Activated CD4-positive, alpha-beta T cell treated with anti-CD3 and anti-CD28 coated beads, Interleukin-2, amount 10 ng/mL, durations not matched to agents 24 days and 14 days (primary cell): ENCODE results near the gene CHRNB4. TPM values are rescaled to one million over a fixed set of nuclear protein-coding genes. Genes with fewer than 3 reads are reported as not detected.
A peak's percentile ranks its signal among the peaks of the same experiment; 100 is the strongest.
"Not testable (repeated sequence)": the region's sequence is repeated elsewhere in the genome, so short reads cannot be mapped to it uniquely, and the experiment has no call there.

ENCODE experiments used
- DNase-seq: peaks from one replicate; pipeline ENCODE4 v3.0.0; 2022
- H3K27ac Mint-ChIP-seq: one replicate; pipeline ENCODE4 v1.8.0; 2022; ENCODE audit warnings: mild to moderate bottlenecking, mixed read lengths
- H3K27me3 Mint-ChIP-seq: one replicate; pipeline ENCODE4 v1.8.0; 2022; ENCODE audit warnings: mixed read lengths
- H3K36me3 Mint-ChIP-seq: one replicate; pipeline ENCODE4 v1.8.0; 2022; ENCODE audit warnings: low read depth, mild to moderate bottlenecking, mixed read lengths
- H3K4me1 Mint-ChIP-seq: one replicate; pipeline ENCODE4 v1.8.0; 2021; ENCODE audit warnings: mixed read lengths
- H3K4me3 Mint-ChIP-seq: one replicate; pipeline ENCODE4 v1.8.0; 2022; ENCODE audit warnings: mild to moderate bottlenecking, moderate library complexity, mixed read lengths
- H3K9me3 Mint-ChIP-seq: one replicate; pipeline ENCODE4 v1.8.0; 2021; ENCODE audit warnings: mixed read lengths
- intact Hi-C: fragments of 100-400 bp; cut with micrococcal nuclease; formaldehyde crosslinking; loops from one replicate; pipeline ENCODE4 v1.15.1; 2023
- total RNA-seq: library from RNA; stranded (reverse); gene quantifications from 2 replicates; pipeline ENCODE4 v1.2.3, GENCODE V29; 2022

CHRNB4 gene
- not detected in 2 replicates for total RNA-seq

DNA sequence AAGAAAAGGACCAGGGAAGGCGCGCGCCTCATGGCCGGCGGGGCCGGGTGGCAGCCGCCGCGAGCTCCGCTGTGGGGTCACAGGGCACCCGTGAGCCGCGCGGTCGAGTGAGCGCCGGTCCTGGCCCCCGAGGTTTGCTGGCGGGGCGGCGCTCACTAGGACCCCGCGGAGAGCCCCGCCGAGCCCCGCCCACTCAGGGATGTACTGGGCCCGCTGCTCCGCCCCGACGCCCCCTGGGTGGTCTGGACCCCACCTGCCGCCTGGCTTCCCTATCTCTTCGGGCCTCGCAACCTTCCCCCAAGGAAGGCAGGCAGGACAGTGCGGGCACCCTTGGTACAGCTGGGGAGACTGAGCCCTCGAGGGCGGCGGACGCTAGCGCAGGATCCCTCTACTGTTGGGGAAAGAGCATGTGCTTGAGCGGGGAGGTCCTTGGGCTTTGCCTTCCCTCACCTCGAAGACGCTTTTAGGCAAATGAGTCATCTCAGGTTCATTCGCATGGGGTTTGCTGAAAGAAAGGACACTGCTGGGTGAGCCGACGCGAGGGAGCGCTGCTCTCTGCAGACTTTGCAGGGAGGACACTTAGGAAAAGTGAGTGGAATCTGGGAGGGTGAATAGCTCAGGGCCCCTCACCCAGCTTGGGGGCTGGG is at the start of gene CHRNB4:
Gene CHRNB4, minus strand, starts transcription at position 109 of the 647 bp plus-strand sequence. Its CDS starts 77 bp downstream, at position 32.
- Mint-ChIP-seq H3K27me3 (peaks cover 22% of the 10 kb centered on the region), H3K4me3 (peak within 1 kb of the TSS; percentile 57), H3K27ac (no peak within 1 kb of the TSS), H3K4me1 (peaks cover 7% of the 10 kb centered on the region), H3K36me3 (no peaks in the 10 kb centered on the region), H3K9me3 (no peaks in the 10 kb centered on the region)
- intact Hi-C loops: no loop called here
- DNase-seq: peak; percentile 66

DNA sequence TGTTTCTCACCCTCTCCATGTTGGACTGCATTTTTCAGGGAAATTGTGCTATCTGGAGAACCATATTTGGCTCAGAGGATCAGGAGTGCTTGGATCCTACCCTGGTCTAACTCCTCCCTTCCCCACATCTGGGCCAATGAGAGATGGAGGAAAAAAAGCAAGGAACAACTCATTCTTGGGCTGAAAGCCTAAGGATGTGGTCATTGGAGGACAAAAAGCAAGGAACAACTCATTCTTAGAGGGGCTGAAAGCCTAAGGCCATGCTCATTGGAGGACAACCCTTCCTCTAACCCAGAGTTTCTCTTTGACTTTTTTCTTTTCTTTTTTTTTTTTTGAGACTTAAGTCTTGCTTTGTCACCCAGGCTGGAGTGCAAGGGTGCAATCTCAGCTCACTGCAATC is 48.6 kb upstream of the CHRNB4 start:
- no peak for DNase-seq
- no peaks in the 10 kb centered on the region for H3K4me1 Mint-ChIP-seq
- intact Hi-C loops: no loop called here
- no peaks in the 10 kb centered on the region for H3K36me3 Mint-ChIP-seq
- peaks cover 12% of the 10 kb centered on the region for H3K27me3 Mint-ChIP-seq
- H3K9me3 Mint-ChIP-seq: no peaks in the 10 kb centered on the region
- H3K27ac Mint-ChIP-seq: no peak overlapping the region
- H3K4me3 Mint-ChIP-seq: no peak overlapping the region

GRCh38 chr15:78685925-78686324 is 44.9 kb upstream of the CHRNB4 start:
- intact Hi-C loops: no loop called here
- Mint-ChIP-seq H3K36me3 (no peaks in the 10 kb centered on the region), H3K4me3 (no peak overlapping the region), H3K27ac (no peak overlapping the region), H3K27me3 (peaks cover 12% of the 10 kb centered on the region), H3K4me1 (no peaks in the 10 kb centered on the region), H3K9me3 (no peaks in the 10 kb centered on the region)
- DNase-seq: no peak

DNA sequence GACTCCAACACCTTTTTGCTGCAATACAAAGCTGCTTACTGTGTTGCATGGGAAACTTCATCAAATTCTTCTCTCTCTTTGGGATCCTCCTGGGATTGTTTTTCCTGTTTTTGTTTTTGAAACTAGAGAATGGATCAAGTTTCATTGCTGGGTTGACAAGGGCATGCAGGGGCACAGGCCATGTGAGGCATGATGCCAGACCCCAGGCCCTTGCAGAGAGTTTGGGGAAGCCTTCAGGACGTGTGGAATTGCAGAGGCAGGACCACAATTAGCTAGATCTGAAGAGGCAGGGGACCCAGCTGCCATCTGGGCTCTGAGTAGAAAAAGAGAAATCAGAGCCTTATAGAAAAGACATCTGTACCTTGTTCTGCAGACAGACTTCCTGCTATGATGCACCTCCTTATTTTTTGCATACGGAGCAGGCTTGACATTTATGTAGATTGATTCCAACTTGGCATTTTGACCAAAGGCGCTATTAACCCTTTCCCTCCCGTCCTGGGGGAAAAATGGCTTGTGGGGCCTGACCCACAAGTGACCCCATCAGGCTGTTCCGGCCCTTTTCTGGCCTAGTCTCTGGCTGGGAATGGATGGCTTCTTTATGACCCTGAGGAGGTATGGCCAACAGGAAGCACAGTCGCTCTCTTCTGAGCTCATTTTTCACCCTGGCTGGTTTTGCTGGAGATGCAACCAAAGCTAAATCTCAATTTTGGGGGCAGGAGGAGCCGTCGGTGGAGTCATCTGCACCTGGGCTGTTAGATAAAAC is 44.3 kb upstream of the CHRNB4 start:
- H3K27me3 Mint-ChIP-seq: peaks cover 12% of the 10 kb centered on the region
- no peak overlapping the region for H3K4me3 Mint-ChIP-seq
- no peaks in the 10 kb centered on the region for H3K4me1 Mint-ChIP-seq
- no peak for DNase-seq
- intact Hi-C loops: no loop called here
- no peaks in the 10 kb centered on the region for H3K36me3 Mint-ChIP-seq
- H3K27ac Mint-ChIP-seq: no peak overlapping the region
- no peaks in the 10 kb centered on the region for H3K9me3 Mint-ChIP-seq

GRCh38 chr15:78684657-78685056 is 43.6 kb upstream of the CHRNB4 start:
- no peaks in the 10 kb centered on the region for H3K36me3 Mint-ChIP-seq
- no peaks in the 10 kb centered on the region for H3K9me3 Mint-ChIP-seq
- H3K4me3 Mint-ChIP-seq: no peak overlapping the region
- H3K4me1 Mint-ChIP-seq: no peaks in the 10 kb centered on the region
- DNase-seq: no peak
- intact Hi-C loops: no loop called here
- H3K27me3 Mint-ChIP-seq: peaks cover 12% of the 10 kb centered on the region
- no peak overlapping the region for H3K27ac Mint-ChIP-seq

- DNase-seq, intact Hi-C loops, H3K9me3 Mint-ChIP-seq, H3K27ac Mint-ChIP-seq, H3K4me1 Mint-ChIP-seq, H3K4me3 Mint-ChIP-seq, H3K36me3 Mint-ChIP-seq: not testable (repeated sequence)
- H3K27me3 Mint-ChIP-seq: peaks cover 12% of the 10 kb centered on the region
Observed at GRCh38 chr15:78683599-78683998, 42.6 kb upstream of the CHRNB4 start.

DNA sequence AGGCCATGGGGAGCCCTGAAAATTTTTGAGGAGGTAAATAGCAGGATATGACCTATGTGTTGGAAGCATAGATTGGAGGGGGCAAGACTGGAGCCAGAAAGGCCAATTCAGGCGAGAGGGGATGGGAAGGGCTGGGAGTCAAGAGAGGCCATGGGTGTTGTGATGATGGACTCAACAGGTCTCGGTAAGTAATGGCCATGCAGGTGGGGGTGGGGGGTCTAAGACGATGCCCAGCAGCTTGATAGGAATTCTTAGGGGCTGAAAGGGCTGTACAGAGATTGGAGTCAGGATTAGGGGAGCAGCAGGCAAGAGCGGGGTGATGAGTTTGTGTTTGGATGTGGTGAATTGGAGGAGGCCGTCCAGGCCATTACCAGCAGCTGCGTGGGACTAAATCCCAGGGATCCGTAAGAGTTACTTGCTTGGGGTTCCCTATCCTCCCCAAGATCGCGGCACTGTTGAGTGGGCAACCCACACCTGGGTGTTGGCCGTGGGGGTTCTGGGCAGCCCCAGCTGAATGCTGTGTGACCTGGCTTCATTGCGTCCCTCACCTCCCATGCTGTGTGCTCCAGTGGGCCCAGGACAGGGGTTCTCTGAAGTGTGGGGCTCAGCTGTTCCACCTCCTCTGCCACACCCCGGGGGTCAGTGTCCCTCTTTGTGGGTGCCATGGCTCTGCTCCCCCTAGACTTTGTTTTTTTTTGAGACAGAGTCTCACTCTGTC is 41.8 kb upstream of the CHRNB4 start:
- Mint-ChIP-seq H3K4me1 (no peaks in the 10 kb centered on the region), H3K27ac (no peak overlapping the region), H3K4me3 (no peak overlapping the region)

DNA sequence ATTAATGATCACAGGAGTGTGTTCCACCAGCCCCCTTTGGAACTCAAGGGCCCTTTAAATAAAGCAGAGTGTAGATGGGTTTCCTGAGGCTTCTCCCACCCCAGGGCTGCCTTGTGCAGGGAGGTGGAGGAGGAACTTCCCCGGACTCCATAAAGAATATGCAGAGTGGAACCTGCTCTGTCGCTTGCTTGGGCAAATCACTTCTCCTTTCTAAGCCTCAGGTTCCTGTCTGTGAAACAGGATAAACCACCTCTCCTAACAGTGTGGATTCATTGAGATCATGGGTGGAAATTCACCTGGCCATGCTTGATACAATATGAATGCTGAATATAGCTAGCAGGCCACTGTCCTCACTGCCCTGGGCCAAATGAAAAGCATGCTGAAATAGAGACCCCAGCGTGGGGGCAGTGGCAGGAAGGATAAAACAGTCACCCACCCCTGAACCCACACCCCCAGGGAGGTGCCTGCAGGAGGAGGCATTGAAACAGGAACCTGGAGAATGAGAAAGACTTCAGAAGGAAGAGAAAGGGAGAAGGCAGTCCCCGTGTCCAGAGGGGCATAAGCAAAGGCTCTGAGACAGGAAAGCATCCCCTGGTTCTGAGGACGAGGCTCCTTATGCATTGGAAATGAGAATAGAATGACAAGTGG is 41.1 kb upstream of the CHRNB4 start:
- DNase-seq: no peak
- no peak overlapping the region for H3K4me3 Mint-ChIP-seq
- H3K4me1 Mint-ChIP-seq: no peaks in the 10 kb centered on the region
- intact Hi-C loops: no loop called here
- no peaks in the 10 kb centered on the region for H3K9me3 Mint-ChIP-seq
- H3K27me3 Mint-ChIP-seq: peaks cover 7% of the 10 kb centered on the region
- no peaks in the 10 kb centered on the region for H3K36me3 Mint-ChIP-seq
- H3K27ac Mint-ChIP-seq: no peak overlapping the region

More for the DNA sequence above, 41.8 kb upstream of the CHRNB4 start:
- intact Hi-C loops: no loop called here
- Mint-ChIP-seq H3K27me3 (peaks cover 11% of the 10 kb centered on the region), H3K9me3 (no peaks in the 10 kb centered on the region), H3K36me3 (no peaks in the 10 kb centered on the region)
- DNase-seq: no peak

- Mint-ChIP-seq H3K4me3 (no peak overlapping the region), H3K9me3 (no peaks in the 10 kb centered on the region)
- intact Hi-C loops: no loop called here
Observed at GRCh38 chr15:78681281-78682003, 40.4 kb upstream of the CHRNB4 start.

DNA sequence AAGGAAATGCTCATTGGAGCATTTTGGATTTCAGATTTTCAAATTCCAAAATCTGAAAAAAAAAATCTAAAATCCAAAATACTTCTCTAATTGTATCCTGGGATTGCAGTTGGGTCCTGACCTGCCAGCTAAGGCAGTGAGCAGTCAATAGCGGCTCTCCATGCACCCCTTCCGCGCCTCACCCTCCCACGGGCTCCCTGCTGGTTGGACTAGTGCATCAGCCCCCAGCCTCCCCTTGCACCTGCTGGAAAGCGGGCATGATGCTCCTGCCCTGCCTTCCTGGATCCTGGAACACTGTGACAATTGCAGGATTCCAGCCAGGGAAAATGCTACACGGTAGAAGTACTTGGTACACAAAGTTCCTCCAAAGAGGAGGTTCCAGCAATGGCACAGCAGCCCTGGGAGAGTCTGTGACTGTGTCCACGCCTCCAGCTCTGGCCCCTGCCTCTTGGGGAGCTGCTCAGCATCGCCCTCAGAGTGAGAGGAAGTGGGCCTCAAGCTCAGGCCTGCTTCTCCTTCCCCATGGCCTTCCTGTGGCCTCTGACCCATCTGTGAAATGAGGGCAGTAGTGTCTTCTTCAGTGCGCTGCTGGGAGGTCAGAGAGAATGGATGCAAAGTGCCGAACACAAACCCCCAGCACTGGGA is 39.5 kb upstream of the CHRNB4 start:
- no peak overlapping the region for H3K27ac Mint-ChIP-seq
- H3K4me1 Mint-ChIP-seq: no peaks in the 10 kb centered on the region
- H3K9me3 Mint-ChIP-seq: no peaks in the 10 kb centered on the region
- DNase-seq: no peak
- intact Hi-C loops: no loop called here
- H3K27me3 Mint-ChIP-seq: no peaks in the 10 kb centered on the region
- no peaks in the 10 kb centered on the region for H3K36me3 Mint-ChIP-seq
- H3K4me3 Mint-ChIP-seq: no peak overlapping the region

More at GRCh38 chr15:78681281-78682003, 40.4 kb upstream of the CHRNB4 start:
- DNase-seq: no peak
- Mint-ChIP-seq H3K4me1 (no peaks in the 10 kb centered on the region), H3K27me3 (peaks cover 6% of the 10 kb centered on the region), H3K36me3 (no peaks in the 10 kb centered on the region), H3K27ac (no peak overlapping the region)

DNA sequence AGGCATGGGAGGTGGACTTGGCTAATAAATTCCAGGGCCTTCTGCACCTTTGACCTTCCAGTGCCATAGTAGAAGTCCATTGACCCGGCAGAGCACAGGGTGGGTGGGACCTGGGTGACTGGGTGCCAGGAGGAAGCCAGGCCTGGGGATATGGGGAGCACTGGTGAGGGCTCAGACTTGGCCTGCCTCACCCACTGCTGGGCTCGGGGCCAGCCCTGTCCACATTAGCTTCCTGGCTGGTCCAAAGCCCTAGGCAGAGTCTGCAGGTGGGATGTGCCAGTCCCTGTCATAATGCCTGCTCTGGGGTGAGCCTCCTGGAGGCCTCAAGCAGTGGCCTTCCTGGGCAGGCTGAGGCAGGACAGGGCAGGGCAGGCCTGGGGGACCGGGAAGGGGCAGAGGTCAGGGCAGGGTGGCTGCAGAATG is 38.1 kb upstream of the CHRNB4 start:
- H3K9me3 Mint-ChIP-seq: no peaks in the 10 kb centered on the region
- H3K4me1 Mint-ChIP-seq: no peaks in the 10 kb centered on the region
- no peaks in the 10 kb centered on the region for H3K36me3 Mint-ChIP-seq

DNA sequence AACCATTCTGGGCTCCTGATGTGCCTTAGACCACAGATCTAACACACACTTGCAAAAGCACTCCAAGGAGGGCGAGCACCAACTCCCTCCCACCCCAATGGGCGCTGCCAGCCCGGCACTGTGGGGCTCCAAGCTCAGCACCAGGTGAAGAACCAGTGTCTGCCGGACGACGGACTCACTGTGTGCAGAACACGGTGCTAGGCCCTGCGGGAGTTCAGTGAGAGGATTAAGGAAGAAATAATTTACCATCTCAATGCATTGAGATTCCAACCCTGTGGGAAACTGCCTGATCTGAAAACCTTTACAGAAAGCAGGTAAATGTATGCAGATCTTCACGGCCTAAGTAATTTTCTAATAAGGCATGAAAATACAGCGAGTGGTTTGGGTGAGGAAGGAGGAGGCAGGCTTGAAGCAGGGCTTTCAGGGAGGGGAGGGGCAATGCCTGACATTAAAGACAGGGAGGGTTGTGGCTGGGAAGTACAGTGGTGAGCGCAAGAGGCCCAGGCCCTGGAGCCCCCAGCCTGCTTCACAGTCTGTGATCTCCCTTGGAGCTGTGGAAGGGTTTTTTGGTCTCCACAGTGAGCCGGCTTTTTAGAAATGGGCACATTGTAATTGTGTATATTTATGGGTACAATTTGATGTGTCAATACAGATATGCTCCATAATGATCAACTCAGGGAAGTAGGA is 35.6 kb upstream of the CHRNB4 start:
- H3K9me3 Mint-ChIP-seq: no peaks in the 10 kb centered on the region
- no peak overlapping the region for H3K27ac Mint-ChIP-seq
- H3K36me3 Mint-ChIP-seq: no peaks in the 10 kb centered on the region
- DNase-seq: no peak
- intact Hi-C loops: no loop called here
- H3K4me1 Mint-ChIP-seq: no peaks in the 10 kb centered on the region
- no peaks in the 10 kb centered on the region for H3K27me3 Mint-ChIP-seq
- H3K4me3 Mint-ChIP-seq: no peak overlapping the region

More for the DNA sequence above, 38.1 kb upstream of the CHRNB4 start:
- no peak overlapping the region for H3K4me3 Mint-ChIP-seq
- DNase-seq: no peak
- H3K27ac Mint-ChIP-seq: no peak overlapping the region
- intact Hi-C loops: no loop called here
- no peaks in the 10 kb centered on the region for H3K27me3 Mint-ChIP-seq
